SK-N-SH (cell line): ENCODE results near the gene EDIL3. TPM values are rescaled to one million over a fixed set of nuclear protein-coding genes. Genes with fewer than 3 reads are reported as not detected.
A peak's percentile ranks its signal among the peaks of the same experiment; 100 is the strongest.

Experiments used
- EZH2phosphoT487 ChIP-seq: fragments of 200-600 bp; sonication (generic); IDR thresholded peaks from 2 replicates; pipeline ENCODE4 v1.6.1; 2017; ENCODE audit warnings: low read depth, mixed run types, mild to moderate bottlenecking, antibody characterized with exemption, moderate library complexity, borderline replicate concordance
- FOSL2 ChIP-seq: IDR thresholded peaks from 2 replicates; pipeline ENCODE4 v1.4.0; 2012; ENCODE audit warnings: low read depth, mild to moderate bottlenecking, moderate library complexity, borderline replicate concordance
- FOXJ3 ChIP-seq: sonication (generic); formaldehyde crosslinking; IDR thresholded peaks from 2 replicates; pipeline ENCODE4 v1.5.1; 2020; ENCODE audit warnings: mild to moderate bottlenecking, missing genetic modification reagents
- GATA2 ChIP-seq: sonication (generic); formaldehyde crosslinking; IDR thresholded peaks from 2 replicates; pipeline ENCODE4 v1.5.0; 2020; ENCODE audit warnings: mild to moderate bottlenecking, missing genetic modification reagents
- IRF3 ChIP-seq: fragments of 150-350 bp; IDR thresholded peaks from 2 replicates; pipeline ENCODE4 v1.6.1; 2016; ENCODE audit warnings: mild to moderate bottlenecking, low read depth, low read length
- JUND ChIP-seq: IDR thresholded peaks from 2 replicates; pipeline ENCODE4 v1.4.0; 2012
- MEF2A ChIP-seq: IDR thresholded peaks from 2 replicates; pipeline ENCODE4 v1.4.0; 2012; ENCODE audit warnings: low read depth, borderline replicate concordance
- MXI1 ChIP-seq: IDR thresholded peaks from 2 replicates; pipeline ENCODE4 v1.6.1; 2012; ENCODE audit warnings: mild to moderate bottlenecking, low read depth, low read length, improper control_type of control experiment
- PBX3 ChIP-seq: IDR thresholded peaks from 2 replicates; pipeline ENCODE4; 2012
- RCOR1 ChIP-seq: fragments of 150-350 bp; IDR thresholded peaks from 2 replicates; pipeline ENCODE4 v1.6.1; 2017; ENCODE audit warnings: antibody characterized with exemption, low read length
- RFX5 ChIP-seq: IDR thresholded peaks from 2 replicates; pipeline ENCODE4 v1.6.1; 2012; ENCODE audit warnings: mild to moderate bottlenecking, improper control_type of control experiment, low read length
- RXRA ChIP-seq: IDR thresholded peaks from 2 replicates; pipeline ENCODE4 v1.4.0; 2012; ENCODE audit warnings: low read depth, mild to moderate bottlenecking, borderline replicate concordance
- SMC3 ChIP-seq: IDR thresholded peaks from 2 replicates; pipeline ENCODE4 v1.6.1; 2012; ENCODE audit warnings: low read depth, low read length, improper control_type of control experiment
- TCF12 ChIP-seq: IDR thresholded peaks from 2 replicates; pipeline ENCODE4 v1.4.0; 2012
- TEAD4 ChIP-seq: IDR thresholded peaks from 2 replicates; pipeline ENCODE4 v1.4.0; 2012; ENCODE audit warnings: mild to moderate bottlenecking, borderline replicate concordance; ENCODE audit not compliant: insufficient read depth
- YY1 ChIP-seq: IDR thresholded peaks from 2 replicates; pipeline ENCODE4 v1.4.0; 2012; ENCODE audit warnings: low read depth, mild to moderate bottlenecking
- ZBTB33 ChIP-seq: IDR thresholded peaks from 2 replicates; pipeline ENCODE4 v1.4.0; 2012; ENCODE audit warnings: low read depth, borderline replicate concordance
- polyA plus RNA-seq, 3 experiments: library from polyadenylated mRNA; depleted of rRNA; stranded (reverse); fragments of >200 nt; gene quantifications; 2 replicates each; pipeline ENCODE4 v1.2.3, GENCODE V29; 2012
- TF ChIP-seq, protein P1 (sequence below): fragments of 150-350 bp; IDR thresholded peaks from 2 replicates; pipeline ENCODE4 v1.6.1; 2017; ENCODE audit warnings: antibody characterized with exemption, low read length, low read depth, borderline replicate concordance
- TF ChIP-seq, protein P2 (sequence below): IDR thresholded peaks from 2 replicates; pipeline ENCODE4 v1.4.0; 2012; ENCODE audit warnings: low read depth

The EDIL3 gene
- polyA plus RNA-seq, 1 of the 3 experiments (the other 2 are of a cell fraction) = 51.5 TPM

DNA sequence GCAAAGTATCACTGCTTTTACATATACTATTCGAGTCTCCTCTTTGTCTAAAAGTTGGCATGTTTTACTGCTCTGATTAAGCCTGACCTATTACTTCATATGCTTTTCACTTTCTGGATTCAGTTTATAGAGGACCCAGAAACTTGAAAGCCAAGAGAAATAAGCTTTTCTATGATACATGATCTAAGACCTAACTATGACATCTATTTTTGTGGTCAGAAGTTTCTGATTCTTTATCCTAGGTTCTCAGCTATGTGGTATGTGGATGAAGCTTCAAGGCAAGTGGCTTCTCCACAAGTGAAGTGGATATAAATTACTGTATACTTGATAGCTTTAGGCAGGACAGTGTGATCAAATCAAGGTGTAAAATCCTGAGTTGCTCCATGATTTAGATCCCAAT lies 6.3 kb downstream of the EDIL3 start (continued):
- TF ChIP-seq FOSL2 (peak; percentile 52; the same call in 1 of the 2 replicates), SMC3 (no peak), TEAD4 (peak; percentile 72; the same call in 1 of the 2 replicates), RFX5 (no peak), IRF3 (no peak), RCOR1 (no peak), ZBTB33 (no peak), EZH2phosphoT487 (no peak), JUND (peak; percentile 49; the same call in 1 of the 2 replicates), GATA2 (CRISPR knock-in tag) (no peak), MXI1 (no peak), FOXJ3 (no peak), MEF2A (no peak), YY1 (no peak), RXRA (peak; percentile 16; the same call in 1 of the 2 replicates), PBX3 (peak; percentile 87), TCF12 (peak; percentile 83)
- TF ChIP-seq, protein P1, sequence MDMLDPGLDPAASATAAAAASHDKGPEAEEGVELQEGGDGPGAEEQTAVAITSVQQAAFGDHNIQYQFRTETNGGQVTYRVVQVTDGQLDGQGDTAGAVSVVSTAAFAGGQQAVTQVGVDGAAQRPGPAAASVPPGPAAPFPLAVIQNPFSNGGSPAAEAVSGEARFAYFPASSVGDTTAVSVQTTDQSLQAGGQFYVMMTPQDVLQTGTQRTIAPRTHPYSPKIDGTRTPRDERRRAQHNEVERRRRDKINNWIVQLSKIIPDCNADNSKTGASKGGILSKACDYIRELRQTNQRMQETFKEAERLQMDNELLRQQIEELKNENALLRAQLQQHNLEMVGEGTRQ = no peak
- TF ChIP-seq, protein P2, sequence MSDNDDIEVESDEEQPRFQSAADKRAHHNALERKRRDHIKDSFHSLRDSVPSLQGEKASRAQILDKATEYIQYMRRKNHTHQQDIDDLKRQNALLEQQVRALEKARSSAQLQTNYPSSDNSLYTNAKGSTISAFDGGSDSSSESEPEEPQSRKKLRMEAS = no peak
- TF ChIP-seq, all 33 proteins: peak for 9
